A673 (cell line): ENCODE results near the gene MRGPRF. TPM values are rescaled to one million over a fixed set of nuclear protein-coding genes. Genes with fewer than 3 reads are reported as not detected.

ENCODE experiments used
- BruUV-seq: library from RNA; stranded (reverse); fragments of 400-500 nt; replicated peaks from 2 replicates; lab custom pipeline; 2021; lab: Mats Ljungman, UMichigan
- CTCF ChIA-PET: fragments of 300-600 bp; sonication (Branson Sonifier 250); formaldehyde crosslinking; loops from one replicate; lab custom pipeline; 2022; ENCODE audit warnings: antibody characterized with exemption; lab: Charles Lee
- POLR2A ChIA-PET: fragments of 300-600 bp; sonication (Branson Sonifier 250); formaldehyde crosslinking; loops from one replicate; lab custom pipeline; 2022; ENCODE audit warnings: antibody characterized with exemption; ENCODE audit not compliant: low non-redundant PET; lab: Charles Lee
- DNase-seq: peaks from one replicate; pipeline ENCODE4 v3.0.0-alpha.2; 2015; ENCODE audit warnings: low spot score
- H3K27ac ChIP-seq: fragments of 200-600 bp; sonication (generic); 2 replicates; pipeline ENCODE4 v1.5.1; 2016; ENCODE audit warnings: mixed run types, low read depth, mild to moderate bottlenecking, mixed read lengths, antibody characterized with exemption, low read length; ENCODE audit not compliant: poor library complexity, severe bottlenecking
- H3K27me3 ChIP-seq: fragments of 200-600 bp; sonication (generic); replicated peaks from 2 replicates; pipeline ENCODE4 v1.6.1; 2017; ENCODE audit warnings: mixed run types, low read depth, mild to moderate bottlenecking, mixed read lengths, antibody characterized with exemption, low read length; ENCODE audit not compliant: insufficient read depth, poor library complexity
- H3K36me3 ChIP-seq: fragments of 200-600 bp; sonication (generic); 2 replicates; pipeline ENCODE4 v1.6.1; 2016; ENCODE audit warnings: mixed run types, mild to moderate bottlenecking, mixed read lengths, antibody characterized with exemption, low read length; ENCODE audit not compliant: insufficient read depth, poor library complexity, severe bottlenecking
- H3K4me1 ChIP-seq: fragments of 200-600 bp; sonication (generic); 2 replicates; pipeline ENCODE4 v1.6.1; 2017; ENCODE audit warnings: mixed run types, mild to moderate bottlenecking, mixed read lengths, antibody characterized with exemption, low read length; ENCODE audit not compliant: insufficient read depth, poor library complexity, severe bottlenecking
- H3K4me3 ChIP-seq: fragments of 200-600 bp; sonication (generic); 2 replicates; pipeline ENCODE4 v1.5.1; 2016; ENCODE audit warnings: low read depth, mixed run types, mild to moderate bottlenecking, mixed read lengths, low read length; ENCODE audit not compliant: poor library complexity, severe bottlenecking
- H3K9me3 ChIP-seq: fragments of 200-600 bp; sonication (generic); 2 replicates; pipeline ENCODE4 v1.6.1; 2016; ENCODE audit warnings: mixed run types, low read depth, mild to moderate bottlenecking, mixed read lengths, antibody characterized with exemption, low read length; ENCODE audit not compliant: poor library complexity, severe bottlenecking
- EZH2 ChIP-seq: fragments of 200-600 bp; sonication (generic); IDR thresholded peaks from 2 replicates; pipeline ENCODE4 v1.6.1; 2017; ENCODE audit warnings: borderline replicate concordance, low read depth, mild to moderate bottlenecking, mixed read lengths, antibody characterized with exemption, low read length; ENCODE audit not compliant: poor library complexity, severe bottlenecking
- intact Hi-C: fragments of 100-400 bp; cut with micrococcal nuclease; formaldehyde crosslinking; loops from one replicate; pipeline ENCODE4 v1.10.0; 2022; ENCODE audit not compliant: unreplicated experiment
- total RNA-seq: library from RNA; stranded (reverse); gene quantifications from 2 replicates; pipeline ENCODE4 v1.2.3, GENCODE V29; 2021
- TF ChIP-seq, protein P1 (sequence below): fragments of 300-800, 200-600 bp; sonication (generic); conservative IDR thresholded peaks from 2 replicates; pipeline ENCODE4 v1.5.1; 2017; ENCODE audit warnings: low read depth, mild to moderate bottlenecking, antibody characterized with exemption, low read length, moderate library complexity, mixed read lengths

Gene MRGPRF
- total RNA-seq, 1 experiment from 2014 or later, result 9.3 TPM

DNA sequence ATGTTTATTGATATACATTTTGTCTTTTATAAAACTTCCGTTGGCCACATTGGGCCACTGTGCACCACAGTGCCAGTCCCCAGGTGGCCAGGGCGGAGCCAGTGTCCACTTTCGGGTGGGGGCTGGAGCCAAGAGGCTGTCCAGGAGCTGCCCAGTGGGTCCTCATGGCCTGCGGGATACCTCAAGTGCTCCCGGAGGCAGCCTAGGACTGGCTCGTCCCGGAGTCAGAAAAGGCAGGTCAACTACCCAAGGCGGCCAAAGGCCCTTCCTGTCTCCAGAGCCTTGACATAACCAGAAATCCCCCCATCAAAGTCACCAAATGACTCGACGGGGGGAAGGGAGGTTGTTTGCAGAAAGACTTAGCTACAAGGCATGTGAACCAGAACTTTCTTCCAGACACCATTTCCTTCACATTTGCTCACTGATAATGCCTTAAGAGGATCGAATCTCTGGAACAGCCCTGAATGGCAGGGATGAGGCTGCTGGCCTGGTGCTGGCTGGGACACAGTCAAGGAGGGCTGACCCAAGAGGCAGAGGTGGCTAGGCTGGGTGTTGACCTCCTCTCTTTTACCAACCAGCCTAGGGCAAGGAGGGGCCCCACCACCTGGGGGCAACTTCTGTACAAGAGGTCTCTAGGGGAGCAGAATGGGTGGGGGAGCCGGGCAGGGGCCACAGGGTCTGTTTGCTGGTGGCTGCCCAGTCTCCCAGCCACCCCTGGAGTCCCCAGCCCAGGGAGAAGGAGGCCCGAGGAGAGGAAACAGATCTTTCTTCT lies 8.4 kb downstream of the MRGPRF start:
- BruUV-seq, result no TSS peak
- Histone ChIP-seq H3K4me1 (no peaks in the 10 kb centered on the region), H3K4me3 (no peak overlapping the region), H3K9me3 (no peaks in the 10 kb centered on the region), H3K36me3 (no peaks in the 10 kb centered on the region), H3K27ac (no peak overlapping the region), H3K27me3 (no peaks in the 10 kb centered on the region)
- ChIA-PET CTCF (no interaction called here), POLR2A (no interaction called here)
- TF ChIP-seq, protein P1, sequence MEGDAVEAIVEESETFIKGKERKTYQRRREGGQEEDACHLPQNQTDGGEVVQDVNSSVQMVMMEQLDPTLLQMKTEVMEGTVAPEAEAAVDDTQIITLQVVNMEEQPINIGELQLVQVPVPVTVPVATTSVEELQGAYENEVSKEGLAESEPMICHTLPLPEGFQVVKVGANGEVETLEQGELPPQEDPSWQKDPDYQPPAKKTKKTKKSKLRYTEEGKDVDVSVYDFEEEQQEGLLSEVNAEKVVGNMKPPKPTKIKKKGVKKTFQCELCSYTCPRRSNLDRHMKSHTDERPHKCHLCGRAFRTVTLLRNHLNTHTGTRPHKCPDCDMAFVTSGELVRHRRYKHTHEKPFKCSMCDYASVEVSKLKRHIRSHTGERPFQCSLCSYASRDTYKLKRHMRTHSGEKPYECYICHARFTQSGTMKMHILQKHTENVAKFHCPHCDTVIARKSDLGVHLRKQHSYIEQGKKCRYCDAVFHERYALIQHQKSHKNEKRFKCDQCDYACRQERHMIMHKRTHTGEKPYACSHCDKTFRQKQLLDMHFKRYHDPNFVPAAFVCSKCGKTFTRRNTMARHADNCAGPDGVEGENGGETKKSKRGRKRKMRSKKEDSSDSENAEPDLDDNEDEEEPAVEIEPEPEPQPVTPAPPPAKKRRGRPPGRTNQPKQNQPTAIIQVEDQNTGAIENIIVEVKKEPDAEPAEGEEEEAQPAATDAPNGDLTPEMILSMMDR, result no peak
- TF ChIP-seq EZH2, result no peak
- DNase-seq, result no peak
- intact Hi-C loops, result no loop called here

DNA sequence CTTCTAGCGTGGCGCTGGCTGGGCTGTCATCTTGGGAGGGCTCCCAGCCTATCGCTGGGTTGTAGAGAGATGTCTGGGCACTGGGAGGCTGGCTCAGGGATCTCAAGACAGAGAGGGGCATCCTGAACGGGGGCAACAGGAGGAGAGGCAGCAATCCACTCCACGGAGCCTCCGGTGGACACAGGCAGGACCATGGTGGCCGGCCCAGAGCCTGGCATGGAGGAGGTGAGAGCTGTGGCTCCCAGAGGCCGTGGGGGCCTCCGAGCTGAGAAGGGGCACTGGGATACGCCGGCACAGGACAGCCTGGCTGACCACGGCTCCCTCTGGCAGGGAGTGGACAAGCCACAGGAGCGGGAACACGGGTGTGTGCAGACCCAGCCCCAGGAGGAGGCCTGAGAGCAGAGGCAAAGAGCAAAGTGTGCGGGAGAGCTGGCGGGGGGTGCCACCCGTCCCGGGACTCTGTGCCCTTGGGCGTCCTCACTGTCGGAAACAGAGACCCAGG lies 9.1 kb downstream of the MRGPRF start:
- no peak for DNase-seq

DNA sequence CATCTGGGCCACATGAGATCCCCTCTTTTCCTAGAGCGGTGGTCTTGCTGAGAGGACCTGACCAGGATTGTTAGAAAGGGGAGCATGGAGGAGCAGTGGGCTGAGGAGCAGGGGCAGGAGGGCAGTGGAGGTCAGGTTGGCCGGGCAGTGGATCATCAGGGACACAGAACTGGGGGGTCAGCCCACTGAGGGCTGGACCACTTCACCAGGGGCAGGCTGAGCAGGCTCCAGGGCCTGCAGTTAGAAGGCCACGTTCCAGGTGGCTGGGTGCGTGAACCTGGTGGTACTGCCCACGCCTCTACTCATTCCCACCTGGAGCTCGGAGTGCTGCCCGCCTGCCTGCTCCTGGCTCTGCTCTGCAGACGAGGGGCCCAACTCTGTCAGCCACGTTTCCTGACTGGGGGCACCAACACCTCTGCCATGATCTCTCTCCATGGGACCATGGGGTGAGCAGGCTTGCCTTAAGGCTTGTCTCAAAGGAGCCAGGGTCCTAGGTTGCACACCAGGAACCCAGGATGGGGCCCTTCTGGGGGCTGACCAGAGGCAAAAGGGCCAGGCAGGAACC lies 9.7 kb downstream of the MRGPRF start:
- POLR2A ChIA-PET, result no interaction called here

More for the DNA sequence above, 9.1 kb downstream of the MRGPRF start:
- Histone ChIP-seq H3K4me3 (no peak overlapping the region), H3K4me1 (no peaks in the 10 kb centered on the region), H3K27me3 (no peaks in the 10 kb centered on the region), H3K27ac (no peak overlapping the region), H3K36me3 (no peaks in the 10 kb centered on the region), H3K9me3 (no peaks in the 10 kb centered on the region)
- intact Hi-C loops, result no loop called here
- no TSS peak for BruUV-seq
- ChIA-PET POLR2A (no interaction called here), CTCF (no interaction called here)
- TF ChIP-seq, protein P1, result no peak
- TF ChIP-seq EZH2, result no peak

More for the DNA sequence above, 9.7 kb downstream of the MRGPRF start:
- no TSS peak for BruUV-seq
- peaks cover 1% of the 10 kb centered on the region for H3K4me1 ChIP-seq
- no peak for TF ChIP-seq EZH2
- TF ChIP-seq, protein P1, result no peak
- H3K4me3 ChIP-seq, result no peak overlapping the region
- no peaks in the 10 kb centered on the region for H3K27me3 ChIP-seq
- H3K27ac ChIP-seq, result no peak overlapping the region
- H3K36me3 ChIP-seq, result no peaks in the 10 kb centered on the region
- CTCF ChIA-PET, result no interaction called here
- no peak for DNase-seq
- H3K9me3 ChIP-seq, result no peaks in the 10 kb centered on the region
- intact Hi-C loops, result no loop called here
